HG02981 (cell line): ENCODE data around the gene TMEM183A.

ENCODE experiments used
- ATAC-seq: cut with Tn5 transposase; IDR thresholded peaks from one replicate; pipeline ENCODE4 v1.9.1; 2021; ENCODE audit warnings: mild to moderate bottlenecking, moderate library complexity; ENCODE audit not compliant: unreplicated experiment

The TMEM183A gene

GRCh38 chr1:203045821-203046594, 38.8 kb downstream of the TMEM183A start:
- ATAC-seq, result no peak

GRCh38 chr1:203046984-203047630, 39.9 kb downstream of the TMEM183A start:
- ATAC-seq, result no peak

DNA sequence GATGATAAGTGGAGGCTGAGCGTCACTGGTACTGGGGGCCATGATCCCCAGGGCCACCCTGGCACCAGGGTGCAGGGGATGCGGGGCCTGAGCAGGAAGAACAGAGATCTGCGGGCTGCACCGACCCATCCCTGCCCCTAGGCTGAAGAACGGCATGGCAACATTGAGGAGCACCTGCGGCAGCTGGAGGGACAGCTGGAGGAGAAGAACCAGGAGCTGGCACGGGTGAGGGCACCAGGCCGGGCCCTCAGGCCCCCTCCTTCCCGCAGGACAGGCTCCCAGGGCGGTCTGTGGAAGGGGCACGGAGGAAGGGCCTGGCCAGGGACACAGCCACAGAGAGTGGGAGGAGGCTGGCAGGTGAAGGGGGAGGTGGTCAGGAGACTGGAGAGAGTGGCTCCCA, 40.9 kb downstream of the TMEM183A start:
- no peak for ATAC-seq

GRCh38 chr1:203048555-203049051, 41.4 kb downstream of the TMEM183A start:
- no peak for ATAC-seq

DNA sequence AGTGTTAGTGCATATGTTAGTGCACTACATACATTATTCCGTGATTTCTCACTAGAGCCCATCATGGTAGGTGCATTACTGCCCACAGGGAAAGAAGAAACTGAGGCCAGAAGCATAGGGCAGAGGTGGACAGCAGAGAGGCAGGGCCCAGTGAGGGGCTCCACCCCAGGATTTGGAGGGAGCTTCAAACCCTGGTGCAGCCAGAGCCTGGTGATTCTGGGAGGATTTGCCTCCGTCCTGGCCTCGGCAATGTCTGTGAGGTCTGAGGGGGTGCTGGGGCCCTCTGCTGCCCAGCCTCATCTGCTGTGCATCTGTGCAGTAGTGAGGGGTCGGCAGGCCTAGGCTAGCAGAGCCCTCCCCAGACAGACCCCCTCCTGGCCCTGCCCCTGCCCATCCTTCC, 41.9 kb downstream of the TMEM183A start:
- ATAC-seq, result no peak

- ATAC-seq, result no peak
Measured at GRCh38 chr1:203049576-203050180, 42.5 kb downstream of the TMEM183A start.

GRCh38 chr1:203050826-203051225, 43.7 kb downstream of the TMEM183A start:
- no peak for ATAC-seq

GRCh38 chr1:203051841-203052324, 44.7 kb downstream of the TMEM183A start:
- no peak for ATAC-seq

- ATAC-seq, result no peak
Measured at GRCh38 chr1:203052601-203053000, 45.4 kb downstream of the TMEM183A start.

DNA sequence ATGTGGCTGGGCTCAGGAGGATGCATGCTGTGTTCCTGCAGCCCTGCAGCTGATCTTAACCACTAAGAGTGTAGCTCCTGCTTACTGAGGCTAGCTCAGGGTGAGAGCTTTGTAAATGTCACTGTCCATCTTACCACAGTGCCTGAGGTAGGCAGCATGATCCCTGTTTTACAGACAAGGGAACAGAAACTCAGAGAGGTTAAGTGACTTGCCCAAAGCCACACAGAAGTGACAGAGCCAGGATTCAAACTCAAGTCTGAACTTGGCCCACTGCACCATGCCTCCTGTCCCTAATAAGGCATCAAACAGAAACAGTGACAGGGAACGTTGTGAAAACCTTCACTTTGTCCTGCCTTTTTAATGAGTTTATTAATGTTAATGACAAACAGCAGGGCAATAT, 47.0 kb downstream of the TMEM183A start:
- no peak for ATAC-seq

- ATAC-seq, result no peak
Measured at GRCh38 chr1:203054642-203055041, 47.5 kb downstream of the TMEM183A start.

DNA sequence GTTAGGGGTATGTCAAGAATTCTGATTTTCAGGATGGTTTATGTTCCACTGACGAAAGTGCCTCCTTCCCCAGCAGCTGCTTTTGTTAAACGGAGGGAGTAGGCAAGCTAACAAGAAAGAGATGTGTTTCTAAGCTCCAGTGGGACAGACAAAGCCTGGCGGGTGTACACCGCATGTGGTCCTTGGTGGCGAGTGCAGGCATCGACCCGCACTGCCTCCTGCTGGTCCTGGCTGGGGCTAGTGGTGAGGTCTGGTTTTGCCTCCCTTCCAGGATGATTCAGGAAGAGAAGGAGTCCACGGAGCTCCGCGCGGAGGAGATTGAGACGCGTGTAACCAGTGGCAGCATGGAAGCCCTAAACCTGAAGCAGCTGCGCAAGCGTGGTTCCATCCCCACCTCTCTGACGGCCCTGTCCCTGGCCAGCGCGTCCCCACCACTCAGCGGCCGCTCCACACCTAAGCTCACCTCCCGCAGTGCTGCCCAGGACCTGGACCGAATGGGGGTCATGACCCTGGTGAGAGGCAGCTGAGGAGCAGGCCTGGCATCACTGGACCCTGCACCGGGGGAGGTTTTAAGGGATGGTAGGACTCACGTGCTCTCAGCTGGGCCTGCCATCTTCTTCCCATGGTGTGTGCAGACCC, 48.1 kb downstream of the TMEM183A start:
- no peak for ATAC-seq

DNA sequence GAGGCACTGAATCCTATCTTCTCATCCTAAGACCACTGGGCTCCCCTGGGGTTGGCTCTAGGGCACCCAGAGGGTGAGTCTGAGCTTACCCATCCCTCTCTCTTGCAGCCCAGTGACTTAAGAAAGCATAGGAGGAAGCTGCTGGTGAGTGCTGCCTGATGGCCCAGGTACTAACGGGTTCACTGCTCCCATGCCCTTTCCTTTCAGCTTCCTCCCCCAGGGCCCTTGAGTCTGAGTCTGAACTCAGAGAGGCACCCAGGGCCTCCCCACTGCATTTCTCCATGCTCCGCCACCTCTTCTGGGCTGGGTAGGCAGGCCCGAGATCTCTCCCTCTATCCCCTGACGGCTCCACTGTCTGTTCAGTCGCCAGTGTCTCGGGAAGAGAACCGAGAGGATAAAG, 48.8 kb downstream of the TMEM183A start:
- no peak for ATAC-seq

DNA sequence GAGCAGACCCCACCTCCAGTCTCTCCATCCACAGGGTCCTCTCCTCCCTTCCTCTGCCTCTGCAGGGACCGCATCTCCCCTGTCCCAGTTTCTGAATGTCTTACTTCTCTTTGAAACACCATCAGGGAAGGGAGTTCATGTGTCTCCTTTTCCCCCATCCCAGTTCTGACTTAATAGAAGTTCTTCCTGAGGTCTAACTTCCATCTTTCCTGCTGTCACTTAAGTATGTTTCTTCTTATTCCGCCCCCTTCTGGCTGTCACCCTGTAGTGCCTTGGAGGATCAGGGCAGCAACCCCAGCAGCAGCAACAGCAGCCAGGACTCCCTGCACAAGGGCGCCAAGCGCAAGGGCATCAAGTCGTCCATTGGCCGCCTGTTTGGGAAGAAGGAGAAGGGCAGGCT, 49.3 kb downstream of the TMEM183A start:
- no peak for ATAC-seq

DNA sequence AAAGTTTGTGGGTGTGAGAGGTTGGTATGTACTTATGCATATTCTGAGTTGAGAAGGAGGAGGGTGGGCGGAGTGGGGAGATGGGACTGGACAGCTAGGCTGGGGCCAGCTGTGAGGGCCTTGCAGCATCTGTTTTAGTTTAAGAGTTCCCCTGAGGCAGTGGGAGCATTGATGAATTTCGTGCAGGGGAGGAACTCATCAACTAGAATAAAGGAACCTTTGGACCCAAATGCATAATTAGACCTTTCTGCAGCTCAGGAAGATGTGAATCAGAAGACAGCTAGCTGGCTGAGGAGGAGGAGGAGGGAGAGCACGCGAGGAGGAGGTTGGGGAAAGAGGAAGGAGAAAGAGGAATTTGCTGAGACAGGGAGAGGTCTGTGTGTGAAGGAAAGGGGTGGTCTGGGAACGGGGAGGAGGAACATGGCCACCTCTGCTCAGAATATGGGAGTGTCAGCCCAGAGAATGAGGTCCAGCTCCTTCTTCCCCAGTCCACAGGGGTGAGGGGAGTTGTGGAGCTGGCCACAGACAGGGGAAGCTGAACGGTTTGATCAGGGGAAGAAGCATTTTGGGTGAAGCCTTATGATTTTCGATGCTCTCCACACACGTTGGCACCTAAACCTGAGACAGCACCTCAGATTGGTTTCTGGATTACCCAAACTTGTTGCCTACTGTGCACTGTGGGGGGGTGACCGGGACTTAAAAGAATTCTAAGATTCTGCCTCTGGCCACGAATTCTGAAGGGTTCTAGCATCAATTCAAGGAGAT, 50.9 kb downstream of the TMEM183A start:
- no peak for ATAC-seq

DNA sequence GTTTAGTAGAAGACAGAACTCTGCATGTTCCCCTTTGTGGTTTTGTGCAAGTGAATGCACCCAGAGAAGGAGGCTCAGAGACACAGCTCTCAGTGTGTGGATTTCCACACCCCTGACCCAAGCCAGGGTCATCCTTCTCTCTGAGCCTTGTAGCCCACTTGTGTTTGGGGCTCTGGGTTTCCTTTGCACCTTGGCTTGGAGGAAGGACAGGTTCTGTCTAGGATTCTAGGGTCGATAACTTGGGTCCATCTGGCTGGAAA, 51.4 kb downstream of the TMEM183A start:
- no peak for ATAC-seq

DNA sequence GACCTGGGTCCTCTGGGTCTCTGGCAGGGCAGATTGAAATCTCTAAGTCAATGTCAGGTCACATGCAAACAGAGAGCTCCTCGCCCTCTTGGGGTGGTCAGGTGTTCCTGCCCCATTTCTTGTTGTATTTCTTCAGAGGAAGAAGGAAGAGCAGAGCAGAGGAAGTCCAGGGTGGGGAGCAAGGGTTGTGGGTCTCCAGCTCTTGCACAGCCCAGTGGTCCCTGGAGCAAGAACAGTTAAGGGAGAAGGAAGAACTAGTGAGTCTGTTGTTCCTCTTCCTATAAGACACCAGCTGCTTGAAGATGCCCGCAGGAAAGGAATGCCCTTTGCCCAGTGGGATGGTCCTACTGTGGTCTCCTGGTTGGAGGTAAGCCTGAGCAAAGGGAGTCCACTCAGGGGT, 52.3 kb downstream of the TMEM183A start:
- ATAC-seq, result no peak

DNA sequence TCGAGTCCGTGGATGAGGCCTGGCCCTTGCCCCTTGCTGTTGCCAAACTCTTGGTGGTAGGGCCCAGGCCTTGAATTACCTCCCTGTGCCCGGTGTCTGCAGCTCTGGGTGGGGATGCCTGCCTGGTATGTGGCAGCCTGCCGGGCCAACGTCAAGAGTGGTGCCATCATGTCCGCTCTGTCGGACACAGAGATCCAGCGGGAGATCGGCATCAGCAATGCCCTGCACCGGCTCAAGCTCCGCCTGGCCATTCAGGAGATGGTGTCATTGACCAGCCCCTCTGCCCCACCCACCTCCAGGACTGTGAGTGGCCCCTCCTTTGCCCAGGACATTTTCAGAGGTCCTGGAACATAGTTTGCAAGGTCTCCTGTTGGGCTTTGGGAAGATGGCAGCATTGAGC, 52.9 kb downstream of the TMEM183A start:
- no peak for ATAC-seq

DNA sequence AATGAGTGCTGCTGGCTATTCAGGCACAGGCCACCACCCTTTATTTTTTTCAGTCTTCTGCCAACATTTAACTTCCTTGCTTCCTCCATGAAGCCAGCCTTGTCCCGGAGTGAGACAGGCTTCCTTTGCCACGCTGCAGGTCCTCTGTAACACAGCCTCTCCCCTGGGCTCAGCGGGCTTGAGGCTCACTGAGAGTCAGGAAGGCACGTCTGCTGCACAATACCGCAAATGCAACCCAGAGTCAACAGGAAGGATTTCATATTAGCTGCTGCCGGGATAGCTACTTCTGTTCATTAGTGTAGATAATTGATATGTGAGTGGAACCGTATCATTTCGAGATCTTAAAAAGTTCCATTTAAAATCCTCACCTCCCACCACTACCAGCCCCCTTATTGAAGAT, 56.1 kb downstream of the TMEM183A start:
- no peak for ATAC-seq

DNA sequence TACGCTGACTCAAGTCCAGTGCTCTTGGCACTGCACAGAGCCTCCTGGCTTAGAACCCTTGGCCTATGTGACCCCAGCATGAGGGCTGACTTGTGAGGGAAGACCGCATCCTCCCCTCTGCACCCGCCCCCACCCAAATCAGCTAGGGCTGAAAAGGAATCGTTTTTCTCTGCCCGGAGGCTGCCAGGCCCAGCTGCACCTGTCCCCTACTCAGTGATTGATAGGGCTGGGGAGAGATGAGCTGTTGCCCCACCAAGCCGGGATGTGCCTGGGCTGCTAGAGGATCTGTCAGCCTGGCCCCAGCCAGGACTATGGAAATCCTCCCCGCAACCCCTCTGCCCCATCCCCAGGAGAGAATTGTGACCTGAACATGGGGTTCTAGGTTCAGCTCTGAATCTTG, 58.0 kb downstream of the TMEM183A start:
- no peak for ATAC-seq

- no peak for ATAC-seq
Measured at GRCh38 chr1:203065986-203066385, 58.8 kb downstream of the TMEM183A start.
